Measurements from ENCODE around the gene EFNA2.

DNA sequence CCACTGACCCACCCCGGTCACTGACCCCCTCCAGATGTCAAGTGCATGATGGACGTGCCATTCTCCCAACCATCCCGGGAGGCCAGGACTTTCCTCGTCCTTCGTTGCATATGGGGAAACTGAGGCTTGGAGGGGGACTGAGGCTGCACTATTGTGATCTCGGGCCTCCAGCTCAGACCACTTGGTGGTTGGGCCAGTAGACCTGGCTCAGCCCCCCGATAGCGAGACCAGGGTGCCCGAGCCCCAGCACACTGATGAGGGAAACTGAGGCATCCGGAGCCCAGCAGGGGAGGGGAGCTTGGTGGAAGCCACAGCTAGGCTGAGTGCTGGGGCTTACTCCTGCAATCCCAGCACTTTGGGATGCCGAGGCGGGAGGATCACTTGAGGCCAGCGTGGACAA lies 10.4 kb downstream of the EFNA2 start:
- TF ChIP-seq POLR2A (IDR thresholded peaks at IDR 0.05; ENCODE audit: low read depth) (no peak), CTCF (IDR thresholded peaks at IDR 0.05) (no peak), POLR2AphosphoS5 (IDR thresholded peaks at IDR 0.05) (no peak), EP300 (IDR thresholded peaks at IDR 0.05) (no peak)
